ENCODE results near the gene MXD4. TPM values are rescaled to one million over a fixed set of nuclear protein-coding genes. Genes with fewer than 3 reads are reported as not detected.

Gene MXD4
- total and polyA plus RNA-seq, 2 donors from 2014 or later = 49.8 to 84.8 TPM

DNA sequence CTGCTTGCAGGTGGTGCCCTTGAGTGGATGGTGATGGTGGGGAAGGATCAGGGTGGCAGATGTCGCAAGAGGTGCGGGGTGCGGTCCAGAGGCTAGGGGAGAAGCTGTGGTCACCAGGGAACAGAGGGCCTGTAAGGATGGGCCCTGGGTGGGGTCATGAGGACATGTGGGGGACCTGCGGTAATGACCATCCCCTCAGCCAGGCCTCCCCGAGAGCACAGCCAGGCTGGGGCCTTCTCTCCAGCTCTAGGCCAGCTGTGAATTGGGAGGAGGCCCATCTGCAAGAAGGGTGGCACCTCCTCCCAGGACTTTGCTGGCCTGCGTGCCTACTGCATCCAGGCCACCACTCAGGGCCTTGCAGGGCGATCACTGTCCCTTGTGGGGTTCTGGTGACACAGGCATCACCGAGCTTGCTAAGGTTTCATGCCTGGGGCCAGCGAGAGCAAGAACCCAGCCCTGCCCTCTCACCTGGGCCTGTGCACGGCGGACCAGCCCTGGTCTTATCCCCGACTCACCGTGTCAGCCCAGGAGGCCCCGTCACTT lies 34.1 kb upstream of the MXD4 start:
- Histone ChIP-seq H3K27me3 (ENCODE audit: control insufficient read depth, insufficient read depth, low read length) (no peaks in the 10 kb centered on the region), H3K36me3 (ENCODE audit: control insufficient read depth in 2 of 3, insufficient read depth in 3 of 3, low read length in 3 of 3) (no peaks in the 10 kb centered on the region), H3K27ac (ENCODE audit: low read depth in 2 of 2, low read length in 2 of 2) (no peak overlapping the region), H3K4me1 (ENCODE audit: control insufficient read depth in 2 of 3, insufficient read depth in 2 of 3, low read depth in 1 of 3, low read length in 3 of 3) (peaks cover 0 to 10% (median 0%) of the 10 kb centered on the region in 3 donors), H3K9ac (ENCODE audit: low read length in 3 of 3) (no peak overlapping the region), H3K9me3 (ENCODE audit: control insufficient read depth in 2 of 3, insufficient read depth in 1 of 3, low read length in 3 of 3) (no peaks in the 10 kb centered on the region), H3K4me3 (ENCODE audit: low read length in 3 of 3) (no peak overlapping the region)
- TF ChIP-seq, protein P1, sequence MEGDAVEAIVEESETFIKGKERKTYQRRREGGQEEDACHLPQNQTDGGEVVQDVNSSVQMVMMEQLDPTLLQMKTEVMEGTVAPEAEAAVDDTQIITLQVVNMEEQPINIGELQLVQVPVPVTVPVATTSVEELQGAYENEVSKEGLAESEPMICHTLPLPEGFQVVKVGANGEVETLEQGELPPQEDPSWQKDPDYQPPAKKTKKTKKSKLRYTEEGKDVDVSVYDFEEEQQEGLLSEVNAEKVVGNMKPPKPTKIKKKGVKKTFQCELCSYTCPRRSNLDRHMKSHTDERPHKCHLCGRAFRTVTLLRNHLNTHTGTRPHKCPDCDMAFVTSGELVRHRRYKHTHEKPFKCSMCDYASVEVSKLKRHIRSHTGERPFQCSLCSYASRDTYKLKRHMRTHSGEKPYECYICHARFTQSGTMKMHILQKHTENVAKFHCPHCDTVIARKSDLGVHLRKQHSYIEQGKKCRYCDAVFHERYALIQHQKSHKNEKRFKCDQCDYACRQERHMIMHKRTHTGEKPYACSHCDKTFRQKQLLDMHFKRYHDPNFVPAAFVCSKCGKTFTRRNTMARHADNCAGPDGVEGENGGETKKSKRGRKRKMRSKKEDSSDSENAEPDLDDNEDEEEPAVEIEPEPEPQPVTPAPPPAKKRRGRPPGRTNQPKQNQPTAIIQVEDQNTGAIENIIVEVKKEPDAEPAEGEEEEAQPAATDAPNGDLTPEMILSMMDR (IDR thresholded peaks at IDR 0.05; ENCODE audit: borderline replicate concordance, extremely low read depth, insufficient read depth) = no peak
- FAIRE-seq (no peak), DNase-seq (no peak)
- intact Hi-C loops (cut with DNase I) = no loop called here

DNA sequence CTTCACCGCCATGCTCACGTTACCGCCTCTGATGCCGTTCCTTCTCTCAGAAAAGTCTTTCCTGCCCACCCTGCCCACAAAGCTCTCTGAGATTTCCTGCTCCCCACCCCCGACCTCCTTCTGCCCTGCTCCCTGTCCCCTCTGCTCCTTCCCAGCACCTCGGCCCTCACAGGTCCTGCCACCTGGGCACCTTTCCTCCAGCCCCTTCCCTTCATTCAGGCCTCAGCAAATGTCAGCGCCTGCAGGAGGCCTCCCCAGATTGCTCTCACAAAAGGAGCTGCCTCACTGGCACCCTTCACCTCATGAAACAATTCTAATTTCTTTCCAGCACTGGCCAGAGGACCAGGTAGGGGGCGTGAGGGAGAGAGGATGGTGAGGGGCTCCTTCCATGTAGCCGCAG lies 33.6 kb upstream of the MXD4 start:
- Histone ChIP-seq H3K4me3 (ENCODE audit: low read length in 3 of 3) (no peak overlapping the region), H3K9ac (ENCODE audit: low read length in 3 of 3) (no peak overlapping the region), H3K9me3 (ENCODE audit: control insufficient read depth in 2 of 3, insufficient read depth in 1 of 3, low read length in 3 of 3) (no peaks in the 10 kb centered on the region), H3K4me1 (ENCODE audit: control insufficient read depth in 2 of 3, insufficient read depth in 2 of 3, low read depth in 1 of 3, low read length in 3 of 3) (peaks cover 0 to 10% (median 0%) of the 10 kb centered on the region in 3 donors), H3K27ac (ENCODE audit: low read depth in 2 of 2, low read length in 2 of 2) (no peak overlapping the region), H3K27me3 (ENCODE audit: control insufficient read depth, insufficient read depth, low read length) (no peaks in the 10 kb centered on the region), H3K36me3 (ENCODE audit: control insufficient read depth in 2 of 3, insufficient read depth in 3 of 3, low read length in 3 of 3) (no peaks in the 10 kb centered on the region)
- FAIRE-seq (no peak), DNase-seq (no peak)
- intact Hi-C loops (cut with DNase I) = no loop called here
- TF ChIP-seq, protein P1 (IDR thresholded peaks at IDR 0.05; ENCODE audit: borderline replicate concordance, extremely low read depth, insufficient read depth) = no peak

DNA sequence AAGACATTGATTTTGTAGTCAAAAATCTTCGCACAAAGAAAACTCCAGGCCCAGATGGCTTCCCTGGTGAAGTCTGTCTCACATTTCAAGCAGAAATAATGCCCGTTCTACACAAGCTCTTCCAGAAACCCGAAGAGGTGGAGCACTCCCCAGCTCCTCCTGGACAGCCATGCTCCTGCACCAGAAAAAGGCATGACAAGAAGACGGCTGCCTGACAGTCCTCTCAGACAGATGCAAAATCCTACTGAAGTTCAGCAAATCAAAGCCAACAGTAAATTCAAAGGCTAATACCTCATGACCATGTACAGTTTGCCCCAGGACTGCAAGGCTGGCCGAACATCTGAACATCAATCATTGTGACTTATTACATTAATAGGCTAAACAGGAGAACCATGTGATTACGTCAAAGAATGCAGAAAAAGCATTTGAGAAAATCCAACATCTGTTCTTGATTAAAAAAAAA lies 30.8 kb upstream of the MXD4 start:
- TF ChIP-seq, protein P1 (IDR thresholded peaks at IDR 0.05; ENCODE audit: borderline replicate concordance, extremely low read depth, insufficient read depth) = no peak
- Histone ChIP-seq H3K36me3 (ENCODE audit: control insufficient read depth in 2 of 3, insufficient read depth in 3 of 3, low read length in 3 of 3) (no peaks in the 10 kb centered on the region), H3K9ac (ENCODE audit: low read length in 3 of 3) (no peak overlapping the region), H3K4me3 (ENCODE audit: low read length in 3 of 3) (no peak overlapping the region), H3K27ac (ENCODE audit: low read depth in 2 of 2, low read length in 2 of 2) (no peak overlapping the region), H3K4me1 (ENCODE audit: control insufficient read depth in 2 of 3, insufficient read depth in 2 of 3, low read depth in 1 of 3, low read length in 3 of 3) (peaks cover 0 to 6% (median 0%) of the 10 kb centered on the region in 3 donors), H3K27me3 (ENCODE audit: control insufficient read depth, insufficient read depth, low read length) (no peaks in the 10 kb centered on the region), H3K9me3 (ENCODE audit: control insufficient read depth in 2 of 3, insufficient read depth in 1 of 3, low read length in 3 of 3) (no peaks in the 10 kb centered on the region)
- peak in 3 of 5 donors; percentile 36 to 72 (median 57) for DNase-seq
- intact Hi-C loops (cut with DNase I) = no loop called here
- no peak for FAIRE-seq
